Dedifferentiated amniotic fluid mesenchymal stem cell (primary cell): ENCODE data around the gene PDSS2.
"Not testable (repeated sequence)": the region's sequence is repeated elsewhere in the genome, so short reads cannot be mapped to it uniquely, and the experiment has no call there.

Source experiments
- DNase-seq: peaks from one replicate; pipeline ENCODE4 v3.0.0-alpha.2; 2016; ENCODE audit errors: extremely low spot score

Gene PDSS2

DNA sequence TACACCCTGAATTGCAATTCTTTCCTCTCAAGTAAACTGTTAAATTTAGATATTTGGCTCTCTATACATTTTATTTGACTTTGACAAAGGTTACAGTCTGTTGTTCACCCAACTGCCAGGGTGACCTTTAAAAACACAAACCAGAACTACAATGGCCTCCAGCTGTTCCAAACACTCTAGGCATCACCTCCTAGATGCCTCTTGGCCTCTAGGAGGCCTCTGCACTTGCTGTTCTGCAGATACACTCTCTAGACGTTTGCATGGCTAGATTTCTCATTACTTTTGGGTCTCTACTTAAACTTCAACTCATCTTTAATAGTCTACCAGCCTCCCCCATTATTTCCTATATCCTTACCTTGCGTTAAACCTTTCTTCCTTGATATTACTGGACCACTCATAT lies 241.2 kb downstream of the PDSS2 start:
- DNase-seq, result no peak

DNA sequence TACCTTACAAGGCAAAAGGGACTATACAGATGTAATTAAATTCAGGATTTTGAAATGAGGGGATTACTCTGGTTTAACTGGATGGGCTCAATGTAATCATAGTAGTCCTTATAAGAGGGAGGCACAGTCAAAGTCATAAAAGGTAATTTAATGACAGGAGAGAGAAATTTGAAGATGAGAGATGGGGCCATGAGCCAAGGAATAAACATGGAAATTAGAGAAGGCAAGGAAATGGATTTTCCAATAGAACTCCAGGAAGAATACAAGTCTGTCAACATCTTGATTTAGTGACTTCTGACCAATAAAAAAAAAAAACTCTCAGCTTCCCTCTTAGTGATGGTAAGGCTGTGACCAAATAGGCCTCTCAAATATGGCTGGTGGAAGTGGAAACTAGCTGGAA lies 242.1 kb downstream of the PDSS2 start:
- no peak for DNase-seq

DNA sequence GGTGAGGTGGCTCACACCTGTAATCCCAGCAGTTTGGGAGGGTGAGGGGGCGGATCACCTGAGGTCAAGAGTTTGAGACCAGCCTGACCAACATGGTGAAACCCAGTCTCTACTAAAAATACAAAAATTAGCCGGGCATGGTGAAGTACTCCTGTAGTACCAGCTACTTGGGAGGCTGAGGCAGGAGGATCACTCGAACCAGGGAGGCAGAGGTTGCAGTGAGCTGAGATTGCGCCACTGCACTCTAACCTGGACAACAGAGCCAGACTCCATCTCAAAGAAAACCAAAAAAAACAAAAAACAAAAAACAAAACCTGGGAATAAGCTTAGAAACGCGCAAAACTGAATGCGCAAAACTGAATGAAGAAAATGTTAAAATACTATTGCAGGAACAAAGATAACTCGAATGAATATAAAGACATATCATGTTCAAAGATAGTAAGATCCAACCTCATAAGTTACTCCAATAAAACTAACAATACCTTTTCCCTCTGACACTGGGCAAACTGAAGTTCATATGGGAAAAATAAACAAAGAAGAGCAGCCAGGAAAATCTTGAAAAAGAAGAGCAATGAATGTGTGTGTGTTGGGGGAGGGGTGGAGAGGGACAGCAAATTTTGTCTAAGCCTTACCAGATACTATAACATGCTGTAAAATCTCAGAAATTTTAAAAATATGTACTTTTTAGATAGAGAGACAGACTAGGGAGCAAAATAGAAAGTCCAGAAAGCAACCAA lies 243.0 kb downstream of the PDSS2 start:
- no peak for DNase-seq

DNA sequence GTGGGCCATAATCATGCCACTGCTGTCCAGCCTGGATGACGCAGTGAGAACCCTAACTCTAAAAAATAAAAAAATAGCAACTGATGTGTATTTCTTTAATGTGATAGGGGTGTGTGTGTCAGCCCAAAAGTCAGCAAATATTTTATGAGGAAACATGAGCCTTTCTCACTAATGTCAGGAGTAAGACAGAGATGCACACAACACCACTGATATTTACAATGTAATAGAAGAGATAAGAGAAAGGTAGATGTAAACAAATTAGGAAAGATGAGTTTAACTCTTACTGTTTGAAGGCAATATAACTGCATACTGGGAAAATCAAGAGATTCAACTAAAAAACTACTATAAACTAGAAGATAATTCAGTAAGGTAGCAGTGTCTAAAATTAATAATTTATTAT lies 244.0 kb downstream of the PDSS2 start:
- no peak for DNase-seq

DNA sequence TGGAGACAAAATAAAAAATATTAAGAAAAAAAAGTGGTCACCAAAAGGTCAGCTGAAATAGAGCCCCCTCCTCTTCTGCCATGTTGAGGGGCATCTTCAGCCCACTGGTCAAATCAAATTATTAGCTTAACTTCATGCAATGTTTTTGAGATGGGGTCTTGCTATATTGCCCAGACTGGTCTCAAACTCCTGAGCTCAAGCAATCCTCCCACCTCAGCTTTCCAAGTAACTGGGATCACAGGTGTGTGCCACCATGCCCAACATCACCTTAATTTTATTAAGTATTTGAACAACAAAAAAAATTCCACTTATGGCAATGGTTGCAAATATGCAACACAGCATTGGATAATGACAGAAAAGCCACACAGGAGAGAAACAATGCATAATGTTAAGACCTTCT lies 244.7 kb downstream of the PDSS2 start:
- no peak for DNase-seq

DNA sequence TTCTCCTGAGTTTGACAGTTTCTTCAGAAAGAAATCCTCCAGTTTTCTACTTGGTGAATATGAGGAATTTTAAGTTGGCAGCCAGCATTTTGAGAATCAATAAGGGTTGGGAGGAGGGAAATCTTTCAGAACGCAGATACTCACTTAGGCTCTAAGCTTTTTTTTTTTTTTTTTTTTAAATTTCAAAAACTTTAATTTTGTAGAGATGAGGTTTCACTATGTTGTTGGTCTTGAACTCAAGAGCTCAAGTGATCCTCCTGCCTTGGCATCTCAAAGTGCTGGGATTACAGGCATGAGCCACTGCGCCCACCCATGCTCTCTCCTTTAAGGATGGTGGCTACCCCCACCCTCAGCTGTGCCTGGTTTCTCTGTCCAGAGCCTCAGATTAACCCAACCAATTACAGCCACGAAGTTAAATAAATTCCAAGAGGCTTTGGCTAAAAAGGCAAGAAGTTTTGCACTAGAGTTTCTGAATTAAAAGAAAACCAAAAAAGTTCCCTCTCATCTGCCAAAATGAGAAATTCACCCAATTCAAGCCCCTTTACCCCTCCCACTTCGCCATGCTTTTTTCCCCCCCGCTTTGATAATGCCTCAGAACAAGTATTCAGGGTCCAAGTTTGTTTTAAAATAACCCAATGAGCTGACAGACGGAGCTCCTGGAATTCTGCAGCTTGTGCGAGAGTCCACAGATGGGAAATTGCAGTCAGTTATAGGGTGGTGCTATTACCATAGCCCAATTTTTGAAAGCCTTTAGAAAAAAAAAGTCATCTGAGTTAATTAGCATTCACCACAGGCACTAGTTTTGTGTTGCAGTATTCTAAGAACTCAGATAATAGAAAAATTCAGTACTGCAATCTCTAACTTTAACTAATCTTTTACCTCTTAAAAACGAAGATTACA lies 249.7 kb downstream of the PDSS2 start:
- DNase-seq, result no peak

DNA sequence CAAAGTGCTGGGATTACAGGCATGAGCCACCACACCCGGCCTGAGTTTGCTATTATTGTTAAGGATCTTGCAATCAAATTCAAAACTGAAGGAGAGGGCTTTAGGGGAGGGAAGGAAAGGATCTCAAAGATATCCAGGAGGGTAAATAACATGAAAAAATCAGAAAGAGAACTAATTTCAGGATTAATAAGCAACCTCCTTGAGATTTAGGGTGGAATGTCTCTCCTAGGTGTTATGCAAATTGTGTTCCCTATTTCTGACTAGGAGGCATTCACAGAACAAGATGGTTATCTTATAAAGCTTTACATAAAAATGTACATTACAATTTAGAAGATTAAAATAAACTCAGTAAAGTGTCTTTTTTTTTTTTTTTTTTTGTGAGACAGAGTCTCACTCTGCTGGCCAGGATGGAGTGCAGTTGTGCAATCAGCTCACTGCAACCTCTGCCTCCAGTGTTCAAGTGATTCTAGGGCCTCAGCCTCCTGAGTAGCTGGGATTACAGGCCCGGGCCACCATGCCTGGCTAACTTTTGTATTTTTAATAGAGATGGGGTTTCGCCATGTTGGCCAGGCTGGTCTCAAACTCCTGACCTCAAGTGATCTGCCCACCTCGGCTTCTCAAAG lies 252.0 kb downstream of the PDSS2 start:
- DNase-seq, result no peak

DNA sequence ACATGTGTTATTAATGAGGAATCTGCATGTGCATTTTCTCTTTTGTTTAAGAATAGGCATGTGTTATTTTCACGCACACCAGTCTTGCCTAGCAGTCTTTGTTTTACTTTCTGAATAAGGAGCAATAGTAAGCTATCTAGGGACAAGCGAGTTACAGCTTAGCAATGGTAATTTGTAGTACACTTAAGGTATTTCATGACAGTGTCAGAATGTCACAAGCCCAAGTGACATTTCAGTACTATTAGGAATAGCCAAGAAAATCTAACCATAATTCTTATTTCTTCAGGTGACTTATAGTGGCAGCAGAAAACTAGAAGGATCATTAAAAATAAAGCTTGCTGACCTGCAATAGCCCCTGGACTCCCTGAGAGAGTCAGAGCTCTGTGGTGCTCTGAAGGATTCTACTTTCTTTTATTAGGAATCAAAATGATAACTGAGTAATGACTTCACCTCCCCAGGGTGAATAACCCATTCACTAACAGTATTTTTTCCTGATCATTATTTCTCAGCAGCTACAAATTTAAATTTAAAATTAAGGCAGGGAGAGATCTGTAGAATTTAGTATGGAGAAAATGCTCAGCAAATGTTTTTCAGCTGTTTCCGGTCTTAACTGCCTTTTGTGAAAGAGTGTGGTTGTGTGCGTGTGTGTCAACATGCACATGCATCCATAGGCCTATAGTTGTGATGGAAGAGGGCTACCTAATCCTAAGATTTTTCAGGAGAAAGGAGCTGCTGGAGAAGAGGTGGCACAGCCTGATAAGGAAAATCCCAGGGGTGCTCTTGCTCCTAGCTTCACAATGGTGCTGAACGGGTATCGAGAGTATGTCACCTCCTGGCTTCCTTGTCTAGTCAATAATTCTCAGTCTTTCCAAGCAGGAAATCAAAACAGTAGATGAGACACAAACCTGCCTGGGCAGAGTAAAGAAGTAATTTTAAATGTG lies 254.0 kb downstream of the PDSS2 start:
- DNase-seq, result no peak

DNA sequence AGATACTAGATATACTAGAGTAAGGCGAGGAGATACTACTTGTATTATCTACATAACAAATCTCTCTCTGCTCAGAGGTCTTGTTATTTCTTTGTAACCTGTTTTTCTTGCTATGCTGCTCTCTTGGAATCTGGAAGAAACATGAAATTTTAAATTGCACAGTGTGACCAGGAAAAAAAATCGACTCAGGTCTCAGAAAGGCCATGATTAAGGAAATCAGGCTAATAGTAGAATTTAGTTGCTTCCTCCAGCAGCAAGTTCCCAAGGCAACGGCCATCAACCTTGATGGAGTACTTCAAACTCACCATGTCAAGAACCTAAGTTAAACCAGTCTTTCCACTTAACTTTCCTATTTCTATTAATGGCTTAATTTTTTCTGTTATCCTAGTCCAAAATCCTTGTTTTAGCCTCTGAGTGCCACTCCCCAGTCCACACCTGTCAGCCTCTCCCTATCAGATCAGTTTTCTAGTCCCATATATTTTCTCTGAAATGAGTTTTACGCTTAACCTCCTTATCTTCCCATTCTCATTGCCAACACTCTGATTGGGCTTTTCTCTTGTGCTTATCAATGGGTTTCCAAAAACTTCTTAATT lies 256.4 kb downstream of the PDSS2 start:
- DNase-seq, result no peak

DNA sequence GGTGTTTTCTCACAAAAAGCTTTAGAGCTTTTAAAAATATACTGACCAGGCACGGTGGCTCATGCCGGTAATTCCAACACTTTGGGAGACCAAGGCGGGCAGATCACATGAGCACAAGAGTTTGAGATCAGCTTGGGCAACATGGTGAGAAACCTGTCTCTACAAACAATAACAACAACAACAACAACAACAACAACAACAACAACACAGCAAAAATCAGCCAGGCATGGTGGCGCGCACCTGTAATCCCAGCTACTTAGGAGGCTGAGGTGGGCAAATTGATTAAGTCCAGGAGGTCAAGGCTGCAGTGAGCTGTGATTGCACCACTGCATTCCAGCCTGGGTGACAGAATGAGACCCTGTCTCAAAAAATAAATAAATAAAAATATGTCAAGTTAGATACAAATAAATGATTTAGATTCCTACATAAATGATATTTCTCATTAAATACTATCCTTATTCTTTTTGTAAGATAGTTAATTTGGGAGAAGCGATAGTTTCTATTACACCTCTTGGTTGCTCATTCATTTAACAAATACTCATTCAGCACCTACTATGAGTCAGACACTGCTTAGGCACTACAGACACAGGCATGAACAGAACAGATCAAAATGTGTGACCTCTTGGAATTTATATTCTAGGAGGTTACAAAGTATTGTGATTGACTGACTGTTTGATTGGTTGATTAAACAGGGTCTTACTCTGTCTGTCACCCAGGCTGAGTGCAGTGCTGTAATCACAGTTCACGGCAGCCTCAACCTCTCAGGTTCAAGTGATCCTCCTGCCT lies 260.5 kb downstream of the PDSS2 start:
- DNase-seq, result no peak

DNA sequence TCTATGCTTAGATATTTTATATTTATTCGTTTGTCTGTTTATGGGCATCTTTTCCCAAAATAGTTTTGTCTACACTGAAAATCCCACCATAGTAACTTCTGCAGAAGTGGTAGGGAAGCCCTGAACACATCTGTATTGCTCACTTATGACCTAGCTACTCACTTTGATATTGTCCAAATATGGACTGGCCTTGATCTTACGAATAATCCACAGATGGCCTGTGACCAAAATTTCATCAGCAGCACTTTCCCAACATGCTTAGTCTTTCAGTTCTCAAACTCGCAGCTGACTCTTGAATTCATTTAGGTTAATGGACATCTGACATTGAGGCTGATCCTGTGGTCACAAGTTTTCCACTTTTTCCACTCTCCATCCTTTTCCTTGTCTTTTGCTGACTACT lies 263.2 kb downstream of the PDSS2 start:
- no peak for DNase-seq

DNA sequence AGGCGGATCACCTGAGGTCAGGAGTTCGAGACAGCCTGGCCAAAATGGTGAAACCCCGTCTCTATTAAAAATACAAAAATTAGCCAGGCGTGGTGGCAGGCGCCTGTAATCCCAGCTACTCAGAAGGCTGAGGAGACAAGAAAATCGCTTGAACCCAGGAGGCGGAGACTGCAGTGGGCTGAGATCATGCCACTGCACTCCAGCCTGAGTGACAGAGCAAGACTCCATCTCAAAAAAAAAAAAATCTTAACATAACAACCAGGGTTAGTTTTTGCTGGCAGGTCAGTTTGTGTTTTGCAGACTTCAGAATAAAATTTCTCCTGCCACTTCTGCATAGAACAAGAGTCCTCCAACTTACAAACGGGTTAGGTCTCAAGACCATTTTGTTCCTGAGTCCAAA lies 264.6 kb downstream of the PDSS2 start:
- DNase-seq, result not testable (repeated sequence)

DNA sequence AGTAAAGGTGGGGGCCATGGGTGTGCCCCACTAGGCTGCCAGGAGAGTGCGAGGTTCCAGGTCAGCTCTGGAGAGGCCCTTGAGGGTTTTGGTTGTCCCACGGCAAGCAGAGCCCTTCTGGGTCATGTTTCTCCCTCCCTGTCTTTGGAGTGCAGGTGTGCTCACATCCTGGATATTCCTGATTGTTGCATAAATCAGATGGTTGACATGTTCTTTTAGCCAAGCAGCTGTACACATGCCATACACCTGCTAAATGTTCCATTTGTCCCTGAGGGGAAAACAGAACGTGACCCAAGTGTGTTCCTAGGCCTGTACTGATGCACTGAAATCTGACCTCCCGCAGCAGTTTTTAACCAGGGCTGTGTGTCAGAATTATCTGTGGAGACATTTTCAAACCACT lies 266.5 kb downstream of the PDSS2 start:
- DNase-seq, result no peak

DNA sequence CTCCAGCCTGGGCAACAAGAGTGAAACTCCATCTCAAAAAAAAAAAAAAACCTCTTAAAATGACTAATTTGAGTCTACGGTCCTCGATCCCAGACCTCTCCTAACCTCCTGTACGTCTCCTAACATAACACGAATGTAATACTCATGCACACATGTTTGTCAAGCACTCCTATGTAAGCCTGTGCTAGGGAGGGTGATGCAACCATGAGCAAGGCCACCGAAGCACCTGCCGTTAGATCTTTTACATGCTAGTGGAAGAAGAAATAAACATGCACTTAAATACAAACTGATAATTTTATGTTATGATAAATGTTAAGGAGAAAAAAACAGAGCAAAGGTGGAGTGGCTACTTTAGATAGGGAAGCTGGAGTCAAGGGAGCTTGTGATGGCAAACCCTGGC lies 271.7 kb downstream of the PDSS2 start:
- no peak for DNase-seq

DNA sequence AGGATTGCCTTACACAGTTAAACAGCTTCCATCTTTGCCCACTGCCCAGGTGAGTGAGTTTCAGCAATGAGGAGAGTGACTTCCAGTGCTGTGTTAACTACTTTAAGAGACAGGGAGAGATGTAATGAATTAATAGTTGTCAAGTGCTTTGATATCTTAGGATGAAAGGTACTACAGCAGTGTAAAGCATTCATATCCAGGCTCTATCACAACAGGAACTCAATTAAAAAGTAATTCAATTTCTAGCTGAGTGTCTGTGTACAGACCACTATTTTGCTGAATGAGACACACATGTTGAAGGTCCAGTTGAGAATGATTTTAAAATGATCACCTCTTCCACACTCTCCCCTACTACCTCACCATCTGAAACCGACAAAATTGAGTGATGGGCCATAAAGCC lies 273.3 kb downstream of the PDSS2 start:
- DNase-seq, result no peak

DNA sequence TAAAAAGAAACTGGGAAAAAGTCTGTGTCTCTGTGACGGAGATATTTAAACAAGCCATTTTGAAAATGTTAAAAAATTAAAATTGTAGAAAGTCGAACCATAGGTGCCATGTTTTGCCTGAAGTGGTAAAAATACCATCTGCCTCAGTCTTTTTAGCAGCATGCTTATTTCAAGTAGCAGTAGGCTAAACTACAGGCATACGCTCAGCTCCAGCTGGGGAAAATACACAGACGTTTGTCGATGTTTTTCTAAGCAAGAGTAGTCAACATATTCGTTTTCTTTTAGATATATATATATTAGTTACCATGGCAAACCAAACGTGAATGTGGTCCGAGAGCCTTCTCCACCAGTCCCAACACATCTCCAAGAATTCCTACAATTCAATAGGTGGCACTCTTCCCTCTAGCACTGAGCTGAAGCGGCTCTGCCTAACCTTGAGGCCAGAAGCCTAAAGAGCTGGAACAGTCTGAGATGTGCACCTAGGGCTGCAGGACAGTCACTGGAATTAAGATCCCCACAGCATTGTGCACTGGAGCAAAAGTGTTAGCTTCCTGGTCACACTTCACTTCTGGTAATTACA lies 273.9 kb downstream of the PDSS2 start:
- no peak for DNase-seq

DNA sequence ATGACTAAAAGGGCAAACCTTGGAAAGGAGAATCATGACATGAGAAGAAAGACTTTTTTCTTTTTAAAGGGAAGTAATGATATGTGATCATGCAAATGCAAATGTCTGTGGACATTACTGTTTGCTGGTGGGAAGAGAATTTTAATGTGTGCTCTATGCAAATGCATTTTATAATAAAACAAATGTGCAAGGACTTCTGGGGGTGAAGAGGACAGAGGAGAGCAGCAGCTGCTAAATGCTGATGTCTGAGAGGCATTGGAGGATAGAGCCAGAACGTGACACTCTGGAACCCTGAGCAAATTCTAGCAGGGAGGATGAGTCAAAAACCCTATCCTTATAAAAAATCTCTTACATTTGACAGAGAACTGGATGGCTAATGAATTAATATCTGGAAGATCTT lies 274.9 kb downstream of the PDSS2 start:
- no peak for DNase-seq

DNA sequence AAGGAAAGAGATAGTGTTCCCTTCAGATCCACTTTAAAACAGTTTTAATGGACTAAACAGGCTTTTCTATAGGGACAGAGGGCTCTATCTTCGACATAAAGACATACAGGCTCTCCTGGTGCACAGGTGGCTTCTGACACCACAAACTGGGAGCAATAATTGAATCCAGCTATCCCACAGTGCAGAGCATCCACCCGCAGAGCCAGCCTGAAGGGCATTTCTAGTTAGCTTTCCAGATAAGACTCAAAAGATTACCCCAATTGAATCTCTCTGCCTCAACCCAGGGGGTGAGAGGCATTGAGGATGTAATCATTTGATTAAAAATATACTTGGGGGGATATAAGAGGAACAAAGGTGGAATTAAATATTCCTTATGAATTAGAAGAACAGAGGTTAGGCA lies 279.3 kb downstream of the PDSS2 start:
- no peak for DNase-seq

DNA sequence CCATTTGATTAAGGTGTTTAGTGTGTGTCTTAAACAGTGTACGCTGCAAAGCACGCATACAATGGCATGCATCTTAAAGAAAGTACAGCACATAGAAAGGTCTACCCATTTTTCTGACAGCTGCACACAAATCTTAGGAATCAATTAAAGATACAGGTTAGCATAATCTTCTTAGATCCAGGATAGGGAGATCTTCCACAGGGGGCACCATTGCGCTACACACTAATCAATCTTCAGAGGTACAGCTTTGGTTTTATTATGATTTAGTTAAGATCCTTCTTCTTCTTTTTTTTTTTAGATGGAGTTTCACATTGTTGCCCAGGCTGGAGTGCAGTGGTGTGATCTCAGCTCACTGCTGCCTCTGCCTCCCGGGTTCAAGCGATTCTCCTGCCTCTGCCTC lies 280.4 kb downstream of the PDSS2 start:
- no peak for DNase-seq

DNA sequence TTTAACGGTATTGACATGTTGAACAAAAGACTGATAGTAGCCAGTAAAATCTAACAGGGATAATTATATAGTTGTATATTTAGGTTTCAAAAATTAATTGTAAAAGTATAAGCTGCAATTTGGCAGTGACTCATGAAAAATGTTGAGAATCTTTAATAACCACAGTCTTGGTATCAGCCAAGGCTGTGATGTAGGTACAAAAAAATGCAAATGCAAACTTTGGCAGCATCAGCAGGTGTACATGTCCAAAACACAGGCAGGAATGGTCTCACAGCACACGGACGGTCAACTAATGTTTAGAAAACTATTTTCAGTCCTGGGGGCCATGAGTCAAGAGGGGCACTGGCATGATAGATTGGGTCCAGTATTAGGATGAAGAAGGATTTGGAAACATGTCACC lies 285.6 kb downstream of the PDSS2 start:
- no peak for DNase-seq
